K562 (cell line): ENCODE measurements around the gene DUSP10. TPM values are rescaled to one million over a fixed set of nuclear protein-coding genes. Genes with fewer than 3 reads are reported as not detected.

ENCODE experiments used
- BRD4 ChIP-seq: fragments of 200-600 bp; sonication (generic); IDR thresholded peaks from 2 replicates; pipeline ENCODE4 v1.6.1; 2017; ENCODE audit warnings: inconsistent platforms
- CBX2 ChIP-seq: fragments of 200-600 bp; sonication (generic); IDR thresholded peaks from one replicate; pipeline ENCODE4 v1.6.1; 2012; ENCODE audit warnings: mild to moderate bottlenecking, low read length, inconsistent platforms; ENCODE audit not compliant: insufficient read depth, poor library complexity, severe bottlenecking
- CBX3 ChIP-seq, 2 experiments: IDR thresholded peaks; 1 replicate in 1 of 2; 2 replicates in 1 of 2; pipeline ENCODE4 v1.6.1; 2012; ENCODE audit warnings: inconsistent platforms in 2 of 2, low read length in 2 of 2, borderline replicate concordance in 1 of 2, control low read depth in 1 of 2
- ESRRA ChIP-seq: fragments of 450-650 bp; IDR thresholded peaks from 2 replicates; pipeline ENCODE4 v1.6.1; 2014; ENCODE audit warnings: low read depth, mild to moderate bottlenecking, moderate library complexity, borderline replicate concordance
- ETV1 ChIP-seq: fragments of 450-650 bp; conservative IDR thresholded peaks from 2 replicates; pipeline ENCODE4 v1.6.1; 2016; ENCODE audit warnings: missing genetic modification characterization, control low read depth, low read depth, missing compliant biosample characterization
- FOSL1 ChIP-seq: fragments of 200-800 bp; sonication (Bioruptor generic); conservative IDR thresholded peaks from 2 replicates; pipeline ENCODE4 v1.6.1; 2016; ENCODE audit warnings: missing genetic modification characterization, missing compliant biosample characterization
- HSF4 ChIP-seq: fragments of 250-450 bp; sonication (Bioruptor Pico); IDR thresholded peaks from 2 replicates; pipeline ENCODE4 v2.1.2; 2022; ENCODE audit warnings: mild to moderate bottlenecking, moderate library complexity, borderline replicate concordance
- KHSRP ChIP-seq: fragments of 450-650 bp; IDR thresholded peaks from 2 replicates; pipeline ENCODE4 v1.6.1; 2017
- MYNN ChIP-seq, 2 experiments: sonication (generic); formaldehyde crosslinking in 1 of 2; IDR thresholded peaks; 2 replicates each; pipeline versions ENCODE4 v1.5.0 to v1.6.1; 2016 to 2020; ENCODE audit warnings: antibody characterized with exemption in 1 of 2, missing genetic modification reagents in 1 of 2
- POLR2H ChIP-seq: IDR thresholded peaks from 2 replicates; pipeline ENCODE4 v1.6.1; 2016; ENCODE audit warnings: missing genetic modification characterization, low read depth, mild to moderate bottlenecking, control low read depth, missing compliant biosample characterization, moderate library complexity
- PURB ChIP-seq: sonication (generic); formaldehyde crosslinking; IDR thresholded peaks from 2 replicates; pipeline ENCODE4 v1.9.0; 2021; ENCODE audit warnings: low read depth, mild to moderate bottlenecking, missing genetic modification reagents
- RBFOX2 ChIP-seq: fragments of 200-400 bp; formaldehyde crosslinking; IDR thresholded peaks from 2 replicates; pipeline ENCODE4 v1.6.1; 2017; ENCODE audit warnings: low read depth, mild to moderate bottlenecking, low read length, moderate library complexity
- SMAD2 ChIP-seq: fragments of 150-350 bp; IDR thresholded peaks from 2 replicates; pipeline ENCODE4 v1.6.1; 2014; ENCODE audit warnings: low read depth, mild to moderate bottlenecking, low read length
- ZNF584 ChIP-seq: fragments of 200-800 bp; sonication (Bioruptor generic); IDR thresholded peaks from 2 replicates; pipeline ENCODE4 v1.6.1; 2016; ENCODE audit warnings: low read depth, mild to moderate bottlenecking, missing genetic modification characterization, missing compliant biosample characterization
- ZNF644 ChIP-seq: fragments of 200-800 bp; sonication (Bioruptor generic); IDR thresholded peaks from 2 replicates; pipeline ENCODE4 v1.6.1; 2016; ENCODE audit warnings: low read depth, missing genetic modification characterization, missing compliant biosample characterization
- ZNF766 ChIP-seq: fragments of 200-800 bp; sonication (Bioruptor generic); conservative IDR thresholded peaks from 2 replicates; pipeline ENCODE4 v1.6.1; 2016; ENCODE audit warnings: missing genetic modification characterization, missing compliant biosample characterization
- polyA plus RNA-seq, 8 experiments: library from polyadenylated mRNA; depleted of rRNA in 4 of 8; stranded (reverse) in 5 of 8; unstranded in 3 of 8; fragments of >200 nt; fragmentation: Nextera tagmentation in 2 of 8; fragmentation: Illumina TruSeq in 1 of 8; extraction: Ambion mirVana in 2 of 8; extraction: Trizol in 1 of 8; gene quantifications; 2 replicates each; pipeline versions ENCODE4 v1.2.1 to v1.2.3, GENCODE V29; 2011 to 2014; ENCODE audit warnings: inconsistent platforms in 1 of 8, missing spikeins in 1 of 8
- total RNA-seq, 7 experiments: library from RNA; depleted of rRNA in 6 of 7; stranded (reverse); fragments of >200 nt in 6 of 7; fragmentation: Illumina TruSeq in 2 of 7; extraction: Trizol in 2 of 7; gene quantifications; 2 replicates each; pipeline versions ENCODE4 v1.2.1 to v1.2.3, GENCODE V29; 2011 to 2021; ENCODE audit warnings: low replicate concordance in 1 of 7
- TF ChIP-seq, protein P1 (sequence below), 2 experiments: fragments of 450-650 bp; formaldehyde crosslinking in 1 of 2; IDR thresholded peaks; 2 replicates each; pipeline versions ENCODE4 v1.4.0 to v1.6.1; 2014 to 2020; ENCODE audit warnings: mild to moderate bottlenecking in 2 of 2, borderline replicate concordance in 1 of 2, low read depth in 1 of 2
- TF ChIP-seq, protein P2 (sequence below): sonication (generic); IDR thresholded peaks from 2 replicates; pipeline ENCODE4 v1.6.1; 2016

DUSP10 gene
- total and polyA plus RNA-seq, 9 of the 15 experiments (the other 6 are each of a cell fraction or from before 2014, with no cell fraction given), result 1.7 to 8.3 (median 6.1) TPM

DNA sequence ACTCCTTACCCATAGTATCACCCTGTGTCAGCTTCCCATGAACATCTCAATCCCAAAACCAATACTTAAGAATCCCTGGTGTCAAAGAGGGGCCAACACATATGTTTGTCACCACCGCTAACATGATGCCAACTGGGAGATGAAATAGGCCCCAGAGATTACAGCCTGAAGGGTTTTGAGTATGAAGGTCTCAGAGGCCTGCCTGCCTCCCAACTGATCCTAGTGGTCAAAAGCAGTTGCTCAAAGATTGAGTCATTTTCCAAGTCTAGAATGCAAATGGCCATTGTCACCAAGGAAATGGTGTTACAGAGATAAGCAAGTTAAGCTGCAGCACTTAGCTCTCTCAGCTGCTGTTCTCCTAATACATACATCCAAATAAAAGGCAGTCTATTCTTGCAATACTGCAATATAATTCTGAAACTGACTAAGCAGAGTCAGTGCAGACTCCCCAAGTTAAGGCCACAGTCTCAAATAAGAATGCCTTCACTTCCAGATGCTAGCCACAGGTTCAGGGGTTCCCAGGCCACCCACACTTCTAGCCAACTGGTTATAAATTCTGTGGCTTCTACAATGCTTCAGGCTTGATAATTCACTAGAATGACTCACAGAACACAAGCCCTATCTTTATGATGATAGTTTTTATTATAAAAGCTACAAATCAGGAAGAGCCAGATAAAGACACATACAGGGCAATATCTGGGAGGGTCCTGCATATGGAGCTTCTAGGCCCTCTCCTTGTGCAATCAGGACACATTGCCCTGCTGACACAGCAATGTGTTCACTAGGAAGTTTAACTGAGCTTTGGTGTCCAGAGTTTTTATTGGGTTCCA is 18.7 kb downstream of the DUSP10 start (continued):
- TF ChIP-seq, protein P1, sequence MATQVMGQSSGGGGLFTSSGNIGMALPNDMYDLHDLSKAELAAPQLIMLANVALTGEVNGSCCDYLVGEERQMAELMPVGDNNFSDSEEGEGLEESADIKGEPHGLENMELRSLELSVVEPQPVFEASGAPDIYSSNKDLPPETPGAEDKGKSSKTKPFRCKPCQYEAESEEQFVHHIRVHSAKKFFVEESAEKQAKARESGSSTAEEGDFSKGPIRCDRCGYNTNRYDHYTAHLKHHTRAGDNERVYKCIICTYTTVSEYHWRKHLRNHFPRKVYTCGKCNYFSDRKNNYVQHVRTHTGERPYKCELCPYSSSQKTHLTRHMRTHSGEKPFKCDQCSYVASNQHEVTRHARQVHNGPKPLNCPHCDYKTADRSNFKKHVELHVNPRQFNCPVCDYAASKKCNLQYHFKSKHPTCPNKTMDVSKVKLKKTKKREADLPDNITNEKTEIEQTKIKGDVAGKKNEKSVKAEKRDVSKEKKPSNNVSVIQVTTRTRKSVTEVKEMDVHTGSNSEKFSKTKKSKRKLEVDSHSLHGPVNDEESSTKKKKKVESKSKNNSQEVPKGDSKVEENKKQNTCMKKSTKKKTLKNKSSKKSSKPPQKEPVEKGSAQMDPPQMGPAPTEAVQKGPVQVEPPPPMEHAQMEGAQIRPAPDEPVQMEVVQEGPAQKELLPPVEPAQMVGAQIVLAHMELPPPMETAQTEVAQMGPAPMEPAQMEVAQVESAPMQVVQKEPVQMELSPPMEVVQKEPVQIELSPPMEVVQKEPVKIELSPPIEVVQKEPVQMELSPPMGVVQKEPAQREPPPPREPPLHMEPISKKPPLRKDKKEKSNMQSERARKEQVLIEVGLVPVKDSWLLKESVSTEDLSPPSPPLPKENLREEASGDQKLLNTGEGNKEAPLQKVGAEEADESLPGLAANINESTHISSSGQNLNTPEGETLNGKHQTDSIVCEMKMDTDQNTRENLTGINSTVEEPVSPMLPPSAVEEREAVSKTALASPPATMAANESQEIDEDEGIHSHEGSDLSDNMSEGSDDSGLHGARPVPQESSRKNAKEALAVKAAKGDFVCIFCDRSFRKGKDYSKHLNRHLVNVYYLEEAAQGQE (IDR thresholded peaks at IDR 0.05; ENCODE audit: borderline replicate concordance), result no peak
- TF ChIP-seq, protein P1 (CRISPR knock-in tag; IDR thresholded peaks at IDR 0.05; ENCODE audit: low read depth), result 0 out of 2 replicates have a peak, but pooled peaks have one; percentile 45
- TF ChIP-seq RBFOX2 (peak; percentile 47), ETV1 (tag) (peak; percentile 58), CBX3 (IDR thresholded peaks at IDR 0.05; ENCODE audit: borderline replicate concordance in 1 of 2, low read length in 2 of 2) (peak in 1 of 2 experiments; percentile 42; a peak in 1 of 3 replicates), ZNF766 (CRISPR knock-in tag) (peak; percentile 86; the same call in 1 of the 2 replicates), ZNF584 (CRISPR knock-in tag) (peak; percentile 87), SMAD2 (no peak), BRD4 (0 out of 2 replicates have a peak, but pooled peaks have one; percentile 34), KHSRP (no peak), POLR2H (peak; percentile 83), ZNF644 (peak; percentile 86), FOSL1 (tag) (peak; percentile 93), ESRRA (no peak), CBX2 (no peak), HSF4 (CRISPR knock-in tag) (0 out of 2 replicates have a peak, but pooled peaks have one; percentile 59), PURB (CRISPR knock-in tag) (no peak), MYNN (IDR thresholded peaks at IDR 0.05) (no peak), MYNN (CRISPR knock-in tag; IDR thresholded peaks at IDR 0.05) (no peak)
- TF ChIP-seq, protein P2, sequence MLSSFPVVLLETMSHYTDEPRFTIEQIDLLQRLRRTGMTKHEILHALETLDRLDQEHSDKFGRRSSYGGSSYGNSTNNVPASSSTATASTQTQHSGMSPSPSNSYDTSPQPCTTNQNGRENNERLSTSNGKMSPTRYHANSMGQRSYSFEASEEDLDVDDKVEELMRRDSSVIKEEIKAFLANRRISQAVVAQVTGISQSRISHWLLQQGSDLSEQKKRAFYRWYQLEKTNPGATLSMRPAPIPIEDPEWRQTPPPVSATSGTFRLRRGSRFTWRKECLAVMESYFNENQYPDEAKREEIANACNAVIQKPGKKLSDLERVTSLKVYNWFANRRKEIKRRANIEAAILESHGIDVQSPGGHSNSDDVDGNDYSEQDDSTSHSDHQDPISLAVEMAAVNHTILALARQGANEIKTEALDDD, result peak; percentile 91
